ENCODE measurements around the gene KRTAP5-2. TPM values are rescaled to one million over a fixed set of nuclear protein-coding genes. Genes with fewer than 3 reads are reported as not detected.

Gene KRTAP5-2
- total RNA-seq, 1 donor from 2014 or later: not detected

- no peaks in the 10 kb centered on the region for H3K36me3 Mint-ChIP-seq (ENCODE audit: low read depth)
- peaks cover 13% of the 10 kb centered on the region for H3K27me3 Mint-ChIP-seq (ENCODE audit: low read depth)
- no peak for DNase-seq (ENCODE audit: low spot score)
- H3K4me3 Mint-ChIP-seq (ENCODE audit: low read depth): no peak overlapping the region
- H3K4me1 Mint-ChIP-seq (ENCODE audit: low read depth): no peaks in the 10 kb centered on the region
- intact Hi-C loops (cut with micrococcal nuclease): no loop called here
- H3K27ac Mint-ChIP-seq: no peak overlapping the region
- H3K9me3 Mint-ChIP-seq: no peaks in the 10 kb centered on the region
Measured at GRCh38 chr11:1567052-1567720, 30.9 kb downstream of the KRTAP5-2 start.

DNA sequence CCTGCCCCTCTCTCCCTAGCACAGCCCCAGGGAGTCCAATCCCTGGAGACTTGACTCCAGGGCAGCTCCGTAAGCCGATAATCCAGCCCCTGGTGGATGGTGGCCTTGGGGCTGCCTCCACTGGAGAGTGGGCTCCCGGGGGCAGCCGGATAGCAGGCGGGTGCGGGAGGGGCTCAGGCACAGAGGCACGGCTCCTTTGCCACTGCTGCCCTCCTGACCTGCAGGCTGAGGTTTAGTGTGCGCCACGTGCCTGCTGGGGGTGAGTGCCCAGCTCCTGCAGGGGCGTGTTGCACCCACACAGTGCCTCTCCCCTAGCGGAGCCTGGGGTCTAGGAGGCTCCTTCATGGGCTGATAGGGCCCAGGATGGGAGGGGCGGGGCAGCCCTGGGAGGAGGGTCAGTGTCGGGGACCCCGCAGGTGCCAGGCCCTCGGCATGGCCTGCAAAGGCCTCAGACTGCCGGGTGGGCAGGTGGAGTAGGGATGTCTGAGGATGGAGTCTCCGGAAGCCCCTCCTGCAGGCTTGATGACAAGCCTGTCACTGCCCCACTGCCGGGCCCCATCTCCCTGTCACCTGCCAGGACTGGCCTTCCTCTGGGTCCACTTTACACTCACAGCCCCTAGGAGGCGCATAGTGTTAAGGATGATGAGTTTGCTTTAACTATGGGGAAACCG lies 31.6 kb downstream of the KRTAP5-2 start:
- no peaks in the 10 kb centered on the region for H3K9me3 Mint-ChIP-seq
- no peak overlapping the region for H3K27ac Mint-ChIP-seq
- peaks cover 13% of the 10 kb centered on the region for H3K27me3 Mint-ChIP-seq (ENCODE audit: low read depth)
- intact Hi-C loops (cut with micrococcal nuclease): no loop called here
- H3K4me3 Mint-ChIP-seq (ENCODE audit: low read depth): no peak overlapping the region
- no peak for DNase-seq (ENCODE audit: low spot score)
- no peaks in the 10 kb centered on the region for H3K4me1 Mint-ChIP-seq (ENCODE audit: low read depth)
- no peaks in the 10 kb centered on the region for H3K36me3 Mint-ChIP-seq (ENCODE audit: low read depth)

DNA sequence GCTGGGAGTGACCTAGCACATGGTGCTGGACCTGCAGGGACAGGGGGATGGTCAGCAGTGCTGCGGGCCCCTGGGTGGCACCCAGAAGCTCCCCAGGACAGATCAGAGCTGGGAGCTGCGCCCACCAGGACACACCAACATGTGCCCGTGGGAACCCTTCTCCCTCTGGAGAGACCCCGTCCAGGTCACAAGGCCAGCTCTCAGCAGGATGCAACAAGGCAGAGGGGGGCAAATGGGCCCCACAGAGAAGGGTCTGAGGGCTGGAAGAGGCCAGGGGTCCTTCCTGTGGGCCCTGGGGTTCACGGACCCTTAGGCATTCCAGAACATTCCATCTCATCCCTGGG lies 32.2 kb downstream of the KRTAP5-2 start:
- no peaks in the 10 kb centered on the region for H3K4me1 Mint-ChIP-seq (ENCODE audit: low read depth)
- no peaks in the 10 kb centered on the region for H3K9me3 Mint-ChIP-seq
- no peak for DNase-seq (ENCODE audit: low spot score)
- H3K4me3 Mint-ChIP-seq (ENCODE audit: low read depth): no peak overlapping the region
- H3K27me3 Mint-ChIP-seq (ENCODE audit: low read depth): peaks cover 12% of the 10 kb centered on the region
- H3K27ac Mint-ChIP-seq: no peak overlapping the region
- H3K36me3 Mint-ChIP-seq (ENCODE audit: low read depth): no peaks in the 10 kb centered on the region
- intact Hi-C loops (cut with micrococcal nuclease): no loop called here

- Mint-ChIP-seq H3K27ac (no peak overlapping the region), H3K27me3 (ENCODE audit: low read depth) (peaks cover 8% of the 10 kb centered on the region), H3K9me3 (no peaks in the 10 kb centered on the region), H3K4me3 (ENCODE audit: low read depth) (no peak overlapping the region), H3K36me3 (ENCODE audit: low read depth) (no peaks in the 10 kb centered on the region), H3K4me1 (ENCODE audit: low read depth) (no peaks in the 10 kb centered on the region)
- DNase-seq (ENCODE audit: low spot score): no peak
- intact Hi-C loops (cut with micrococcal nuclease): no loop called here
Measured at GRCh38 chr11:1565173-1565903, 32.8 kb downstream of the KRTAP5-2 start.

GRCh38 chr11:1564535-1565172 lies 33.4 kb downstream of the KRTAP5-2 start:
- intact Hi-C loops (cut with micrococcal nuclease): no loop called here
- Mint-ChIP-seq H3K36me3 (ENCODE audit: low read depth) (no peaks in the 10 kb centered on the region), H3K9me3 (no peaks in the 10 kb centered on the region), H3K27ac (no peak overlapping the region), H3K4me3 (ENCODE audit: low read depth) (no peak overlapping the region), H3K27me3 (ENCODE audit: low read depth) (peaks cover 5% of the 10 kb centered on the region), H3K4me1 (ENCODE audit: low read depth) (no peaks in the 10 kb centered on the region)
- no peak for DNase-seq (ENCODE audit: low spot score)

- Mint-ChIP-seq H3K27ac (no peak overlapping the region), H3K4me3 (ENCODE audit: low read depth) (no peak overlapping the region), H3K4me1 (ENCODE audit: low read depth) (no peaks in the 10 kb centered on the region), H3K27me3 (ENCODE audit: low read depth) (no peaks in the 10 kb centered on the region), H3K9me3 (no peaks in the 10 kb centered on the region), H3K36me3 (ENCODE audit: low read depth) (no peaks in the 10 kb centered on the region)
- intact Hi-C loops (cut with micrococcal nuclease): no loop called here
- DNase-seq (ENCODE audit: low spot score): no peak
Measured at GRCh38 chr11:1563697-1564534, 34.2 kb downstream of the KRTAP5-2 start.

- Mint-ChIP-seq H3K27me3 (ENCODE audit: low read depth) (no peaks in the 10 kb centered on the region), H3K27ac (no peak overlapping the region), H3K4me1 (ENCODE audit: low read depth) (no peaks in the 10 kb centered on the region), H3K9me3 (no peaks in the 10 kb centered on the region), H3K4me3 (ENCODE audit: low read depth) (no peak overlapping the region), H3K36me3 (ENCODE audit: low read depth) (no peaks in the 10 kb centered on the region)
- DNase-seq (ENCODE audit: low spot score): no peak
- intact Hi-C loops (cut with micrococcal nuclease): no loop called here
Measured at GRCh38 chr11:1563149-1563638, 34.9 kb downstream of the KRTAP5-2 start.

GRCh38 chr11:1562469-1563148 lies 35.5 kb downstream of the KRTAP5-2 start:
- H3K4me3 Mint-ChIP-seq (ENCODE audit: low read depth): no peak overlapping the region
- no peaks in the 10 kb centered on the region for H3K9me3 Mint-ChIP-seq
- no peaks in the 10 kb centered on the region for H3K27me3 Mint-ChIP-seq (ENCODE audit: low read depth)

GRCh38 chr11:1561955-1562354 lies 36.1 kb downstream of the KRTAP5-2 start:
- intact Hi-C loops (cut with micrococcal nuclease): no loop called here
- Mint-ChIP-seq H3K4me3 (ENCODE audit: low read depth) (no peak overlapping the region), H3K27me3 (ENCODE audit: low read depth) (no peaks in the 10 kb centered on the region), H3K36me3 (ENCODE audit: low read depth) (no peaks in the 10 kb centered on the region), H3K4me1 (ENCODE audit: low read depth) (no peaks in the 10 kb centered on the region), H3K9me3 (no peaks in the 10 kb centered on the region), H3K27ac (no peak overlapping the region)
- DNase-seq (ENCODE audit: low spot score): no peak

More at GRCh38 chr11:1562469-1563148, 35.5 kb downstream of the KRTAP5-2 start:
- intact Hi-C loops (cut with micrococcal nuclease): no loop called here
- no peak for DNase-seq (ENCODE audit: low spot score)
- Mint-ChIP-seq H3K27ac (no peak overlapping the region), H3K36me3 (ENCODE audit: low read depth) (no peaks in the 10 kb centered on the region), H3K4me1 (ENCODE audit: low read depth) (no peaks in the 10 kb centered on the region)

GRCh38 chr11:1561266-1561665 lies 36.8 kb downstream of the KRTAP5-2 start:
- H3K27me3 Mint-ChIP-seq (ENCODE audit: low read depth): no peaks in the 10 kb centered on the region
- H3K4me1 Mint-ChIP-seq (ENCODE audit: low read depth): no peaks in the 10 kb centered on the region
- no peak overlapping the region for H3K27ac Mint-ChIP-seq
- H3K9me3 Mint-ChIP-seq: no peaks in the 10 kb centered on the region
- intact Hi-C loops (cut with micrococcal nuclease): no loop called here
- no peak overlapping the region for H3K4me3 Mint-ChIP-seq (ENCODE audit: low read depth)
- H3K36me3 Mint-ChIP-seq (ENCODE audit: low read depth): no peaks in the 10 kb centered on the region
- DNase-seq (ENCODE audit: low spot score): no peak

DNA sequence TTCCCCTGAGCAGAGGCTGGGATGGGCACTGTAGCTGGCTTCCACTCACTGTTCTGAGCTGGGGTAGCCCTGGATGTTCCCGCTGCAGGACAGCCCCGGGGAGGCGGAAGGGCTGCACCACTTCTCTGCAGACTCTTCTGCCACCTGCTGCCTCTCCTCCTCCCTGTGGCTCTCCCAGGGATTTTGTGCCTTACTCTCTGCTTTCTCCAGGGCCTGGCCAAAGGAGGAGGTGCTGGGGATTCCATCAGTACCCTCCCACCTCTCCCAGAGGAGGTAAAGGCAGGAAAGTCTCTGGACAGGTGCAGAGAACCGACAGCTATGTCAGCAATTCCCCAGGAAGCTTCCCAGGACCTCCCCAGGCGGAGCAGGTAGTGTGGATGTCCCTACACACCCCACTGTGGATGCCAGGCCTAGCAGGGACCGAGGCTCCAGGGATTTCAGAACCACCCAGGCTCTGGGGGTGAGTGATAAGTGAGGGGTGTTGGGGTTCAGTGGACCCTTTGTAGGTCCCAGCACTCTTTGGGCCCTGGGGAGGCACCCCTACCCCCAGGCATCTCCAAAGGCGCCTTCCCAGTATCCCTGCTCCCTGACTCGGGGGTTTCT lies 37.3 kb downstream of the KRTAP5-2 start:
- intact Hi-C loops (cut with micrococcal nuclease): no loop called here
- H3K4me1 Mint-ChIP-seq (ENCODE audit: low read depth): no peaks in the 10 kb centered on the region
- no peaks in the 10 kb centered on the region for H3K36me3 Mint-ChIP-seq (ENCODE audit: low read depth)
- no peak overlapping the region for H3K27ac Mint-ChIP-seq
- DNase-seq (ENCODE audit: low spot score): no peak
- no peaks in the 10 kb centered on the region for H3K9me3 Mint-ChIP-seq
- no peak overlapping the region for H3K4me3 Mint-ChIP-seq (ENCODE audit: low read depth)
- no peaks in the 10 kb centered on the region for H3K27me3 Mint-ChIP-seq (ENCODE audit: low read depth)

Data from activated T-helper 2 cell treated with anti-CD3 and anti-CD28 coated beads, Interferon-gamma antibody, Interleukin-2, Interleukin-4, amounts not matched to agents 10 μg/mL and 5 μg/mL and 100 μg/mL, durations not matched to agents 14 hours and 24 hours and 36 hours (primary cell).